HG03139 (cell line): ENCODE results near the gene SNRNP35.
"Not testable (repeated sequence)": the region's sequence is repeated elsewhere in the genome, so short reads cannot be mapped to it uniquely, and the experiment has no call there.

Source experiments
- ATAC-seq: cut with Tn5 transposase; IDR thresholded peaks from one replicate; pipeline ENCODE4 v1.9.1; 2021; ENCODE audit not compliant: unreplicated experiment

The SNRNP35 gene

GRCh38 chr12:123446333-123446713 is 11.6 kb upstream of the SNRNP35 start:
- ATAC-seq, result no peak

- ATAC-seq, result no peak
These were observed 8.6 kb upstream of the SNRNP35 start for GRCh38 chr12:123449249-123449733.

GRCh38 chr12:123449856-123450255 is 8.1 kb upstream of the SNRNP35 start:
- ATAC-seq, result no peak

- no peak for ATAC-seq
These were observed 7.3 kb upstream of the SNRNP35 start for GRCh38 chr12:123450636-123451035.

DNA sequence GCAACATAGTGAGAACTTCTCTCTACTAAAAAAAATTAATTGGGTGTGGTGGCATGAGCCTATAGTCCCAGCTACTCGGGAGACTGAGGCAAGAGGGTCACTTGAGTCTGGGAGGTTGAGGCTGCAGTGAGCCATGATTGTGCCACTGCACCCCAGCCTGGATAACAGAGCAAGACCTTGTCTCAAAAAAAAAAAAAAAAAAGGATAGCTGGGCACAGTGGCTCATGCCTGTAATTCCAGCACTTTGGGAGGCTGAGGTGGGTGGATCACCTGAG is 5.7 kb upstream of the SNRNP35 start:
- not testable (repeated sequence) for ATAC-seq

- ATAC-seq, result no peak
These were observed 4.8 kb upstream of the SNRNP35 start for GRCh38 chr12:123453165-123453564.

GRCh38 chr12:123463174-123463573 is 5.2 kb downstream of the SNRNP35 start:
- not testable (repeated sequence) for ATAC-seq

DNA sequence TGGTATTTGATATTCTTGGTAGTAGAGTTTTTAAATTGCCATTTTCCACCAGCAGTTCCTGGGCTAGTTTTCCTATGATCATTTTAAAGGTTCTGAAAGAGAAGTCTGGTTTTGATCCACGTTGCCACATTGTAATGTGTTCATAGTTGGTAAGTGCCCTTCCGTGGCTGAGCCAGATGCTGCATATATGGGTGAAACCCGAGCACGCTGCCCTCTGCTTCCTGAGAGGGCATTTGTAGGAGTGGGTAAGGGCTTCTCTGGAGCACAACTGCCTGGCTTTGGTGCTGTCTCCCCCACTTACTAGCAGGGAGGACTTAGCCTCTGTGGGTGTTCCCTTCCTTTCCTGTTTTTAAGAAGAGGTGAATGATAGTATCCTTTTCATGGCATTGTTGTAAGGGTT is 7.1 kb downstream of the SNRNP35 start:
- ATAC-seq, result no peak

- peak; percentile 70 for ATAC-seq
These were observed 10.8 kb downstream of the SNRNP35 start for GRCh38 chr12:123468786-123469185.

- ATAC-seq, result no peak
These were observed 12.0 kb downstream of the SNRNP35 start for GRCh38 chr12:123469978-123470377.

DNA sequence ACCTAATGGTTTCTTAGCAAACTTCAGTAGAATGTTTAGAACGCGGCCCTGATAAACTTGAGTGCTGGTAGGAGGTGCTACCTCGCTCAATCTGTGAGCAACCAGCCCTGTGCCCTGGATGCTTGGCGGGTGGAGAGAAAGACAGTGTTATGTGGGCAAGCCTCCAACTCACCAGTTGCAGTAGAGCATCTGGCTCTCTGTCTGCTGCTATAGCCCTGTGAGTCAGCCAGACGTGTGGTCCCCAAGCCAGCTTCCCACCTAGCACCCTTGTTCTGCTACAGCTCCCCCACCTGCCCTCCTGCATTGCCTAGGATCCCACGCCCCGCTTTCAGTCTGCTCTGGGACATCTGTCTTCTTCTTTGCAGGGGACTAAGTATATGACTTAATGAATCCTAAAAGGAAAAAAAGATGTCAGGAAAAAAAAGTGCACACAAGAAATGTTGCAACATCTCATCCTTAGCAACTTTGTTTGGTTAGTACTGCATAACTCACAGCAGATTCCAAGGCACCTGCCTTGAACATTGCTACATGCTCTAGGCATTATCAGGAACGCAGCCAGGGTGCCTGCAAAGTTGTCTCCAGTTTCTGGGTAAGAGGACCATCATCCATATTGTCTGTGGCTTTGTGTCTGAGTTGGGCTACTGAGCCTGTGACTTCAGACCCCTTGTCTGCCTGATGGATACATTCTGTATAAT is 13.6 kb downstream of the SNRNP35 start:
- no peak for ATAC-seq

DNA sequence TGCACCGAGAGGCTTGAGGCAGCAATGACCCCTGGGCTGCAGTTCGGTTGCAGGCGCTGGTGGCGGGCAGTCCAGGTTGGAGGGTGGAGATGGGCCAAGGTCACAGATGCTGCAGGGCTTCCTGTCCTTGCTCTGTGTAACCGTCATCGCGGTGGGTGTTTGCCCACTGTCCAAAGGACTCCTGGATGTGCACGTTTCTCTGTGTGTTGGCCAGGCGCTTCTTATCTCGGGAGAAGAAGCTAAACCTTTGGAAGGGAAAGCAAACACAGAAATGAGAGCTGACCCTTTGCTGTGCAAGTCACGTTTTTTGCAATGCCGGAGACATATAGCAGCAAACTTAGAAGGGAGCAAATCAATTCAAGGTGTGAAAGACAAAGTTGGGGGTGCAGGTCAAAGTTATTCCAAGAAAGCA is 14.5 kb downstream of the SNRNP35 start:
- no peak for ATAC-seq

DNA sequence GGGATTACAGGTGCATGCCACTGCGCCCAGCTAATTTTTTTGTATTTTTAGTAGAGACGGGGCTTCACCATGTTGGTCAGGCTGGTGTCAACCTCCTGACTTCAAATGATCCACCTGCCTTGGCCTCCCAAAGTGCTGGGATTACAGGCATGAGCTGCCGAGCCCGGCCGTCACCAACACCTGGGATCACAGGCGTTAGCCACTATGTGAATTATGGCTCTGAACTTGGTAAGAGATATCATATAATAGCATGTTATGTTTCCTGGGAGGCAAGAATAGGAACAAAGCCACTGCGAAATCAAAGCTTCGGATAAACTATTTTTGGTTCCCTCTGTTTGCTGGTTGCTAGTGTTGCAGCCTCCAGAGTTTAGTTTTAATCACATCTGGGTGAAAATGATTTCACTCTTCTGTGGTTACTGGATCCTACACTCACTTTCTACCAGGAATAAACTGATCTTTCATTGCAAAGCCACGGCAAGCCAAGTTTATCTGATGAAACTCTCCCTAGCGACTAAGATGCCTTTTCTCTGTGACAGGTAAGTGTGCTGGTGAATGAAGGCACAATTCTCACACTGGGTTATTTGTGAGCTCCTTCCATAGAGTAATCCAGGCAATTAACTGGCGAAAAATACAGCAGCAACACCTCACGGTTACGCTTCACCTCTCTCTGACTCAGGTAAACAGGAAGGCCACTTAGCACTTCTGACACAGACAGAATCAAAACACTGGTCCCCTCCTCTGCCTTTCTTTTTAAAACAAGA is 16.7 kb downstream of the SNRNP35 start:
- ATAC-seq, result no peak

DNA sequence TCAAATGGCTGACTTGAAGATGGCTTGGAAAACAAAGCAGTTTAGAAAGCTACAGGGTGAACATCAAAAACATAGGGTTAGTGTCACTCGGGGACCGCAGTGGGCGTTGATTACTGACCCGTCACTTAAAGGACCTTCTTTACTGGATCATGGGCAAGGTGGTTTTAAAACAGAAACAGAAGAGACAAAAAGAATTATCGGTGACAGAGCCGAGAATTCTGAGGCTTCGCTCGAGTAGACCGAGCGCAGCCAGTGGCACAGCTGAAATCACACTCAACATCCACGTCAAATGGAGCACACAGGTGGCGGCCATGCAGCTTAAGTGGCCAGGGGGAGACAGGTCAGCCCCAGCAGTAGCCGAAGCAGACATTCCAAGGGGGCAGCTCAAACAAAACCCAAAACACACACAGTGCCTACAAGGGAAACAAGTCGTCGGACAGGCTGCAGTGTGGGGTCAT is 17.3 kb downstream of the SNRNP35 start:
- ATAC-seq, result no peak

GRCh38 chr12:123478069-123478468 is 20.1 kb downstream of the SNRNP35 start:
- ATAC-seq, result no peak

GRCh38 chr12:123478762-123479161 is 20.8 kb downstream of the SNRNP35 start:
- no peak for ATAC-seq

GRCh38 chr12:123479442-123480180 is 21.7 kb downstream of the SNRNP35 start:
- no peak for ATAC-seq

DNA sequence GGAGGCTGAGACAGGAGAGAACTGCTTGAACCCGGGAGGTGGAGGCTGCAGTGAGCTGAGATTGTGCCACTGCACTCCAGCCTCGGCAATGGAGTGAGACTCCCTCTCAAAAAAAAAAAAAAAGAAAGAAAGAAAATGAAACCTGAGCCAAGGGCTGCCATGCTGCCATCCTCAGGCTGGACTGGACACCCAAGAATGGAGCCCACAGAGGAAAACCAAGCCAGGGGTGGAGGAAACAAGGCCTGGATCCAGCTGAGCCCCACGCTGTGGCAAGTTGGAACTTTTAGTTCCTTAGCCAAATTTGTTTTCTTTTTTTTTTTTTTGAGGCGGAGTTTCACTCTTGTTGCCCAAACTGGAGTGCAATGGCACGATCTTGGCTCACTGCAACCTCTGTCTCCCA is 23.3 kb downstream of the SNRNP35 start:
- ATAC-seq, result not testable (repeated sequence)

- no peak for ATAC-seq
These were observed 24.9 kb downstream of the SNRNP35 start for GRCh38 chr12:123482876-123483275.

DNA sequence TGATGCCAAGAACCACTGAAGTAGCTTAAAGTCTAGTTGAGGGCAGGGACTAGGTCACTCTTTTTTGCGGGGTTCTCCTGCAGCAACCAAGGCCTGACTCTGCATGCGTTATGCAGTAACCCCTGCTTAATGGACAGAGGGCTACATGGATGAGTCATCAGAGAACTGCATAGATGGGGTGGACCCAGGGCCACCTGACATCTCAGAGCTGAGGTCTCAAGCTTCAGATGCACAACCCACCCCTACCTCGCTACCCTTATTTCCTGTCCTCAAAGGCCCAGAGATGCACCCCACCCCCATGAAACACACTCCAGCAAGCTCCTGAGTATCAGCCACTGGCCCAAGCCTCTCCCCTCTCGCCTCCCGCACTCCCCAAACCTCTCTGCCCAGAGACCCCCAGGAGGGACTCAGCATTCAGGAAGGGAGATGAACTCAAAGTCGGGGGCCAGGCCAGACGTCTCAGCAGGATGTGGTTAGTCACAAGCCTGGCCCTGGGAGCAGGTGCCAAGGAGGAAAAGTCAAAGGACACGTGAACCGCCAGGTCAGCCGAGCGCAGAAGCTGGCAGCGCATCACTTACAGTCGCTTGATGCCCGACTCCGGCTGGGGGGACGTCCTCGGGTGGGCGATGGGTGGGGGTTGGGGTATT is 25.8 kb downstream of the SNRNP35 start:
- no peak for ATAC-seq

- no peak for ATAC-seq
These were observed 27.8 kb downstream of the SNRNP35 start for GRCh38 chr12:123485756-123486155.
